ENCODE results near the gene NBPF3. TPM values are rescaled to one million over a fixed set of nuclear protein-coding genes. Genes with fewer than 3 reads are reported as not detected.
A peak's percentile ranks its signal among the peaks of the same experiment; 100 is the strongest.

Gene NBPF3
- total RNA-seq, 1 donor from 2014 or later: 19.4 TPM

GRCh38 chr1:21507511-21508270 lies 67.8 kb downstream of the NBPF3 start:
- Mint-ChIP-seq H3K4me3 (ENCODE audit: low read depth) (no peak overlapping the region), H3K36me3 (ENCODE audit: insufficient read depth) (no peaks in the 10 kb centered on the region), H3K27ac (no peak overlapping the region), H3K4me1 (ENCODE audit: low read depth) (peaks cover 7% of the 10 kb centered on the region), H3K9me3 (ENCODE audit: low read depth) (no peaks in the 10 kb centered on the region), H3K27me3 (peaks cover 46% of the 10 kb centered on the region)
- TF ChIP-seq CTCF (IDR thresholded peaks at IDR 0.05; ENCODE audit: unreplicated experiment): no peak
- DNase-seq (ENCODE audit: low spot score, unreplicated experiment): no peak

- DNase-seq (ENCODE audit: low spot score, unreplicated experiment): peak; percentile 81
Measured at GRCh38 chr1:21508580-21509350, 68.8 kb downstream of the NBPF3 start.

DNA sequence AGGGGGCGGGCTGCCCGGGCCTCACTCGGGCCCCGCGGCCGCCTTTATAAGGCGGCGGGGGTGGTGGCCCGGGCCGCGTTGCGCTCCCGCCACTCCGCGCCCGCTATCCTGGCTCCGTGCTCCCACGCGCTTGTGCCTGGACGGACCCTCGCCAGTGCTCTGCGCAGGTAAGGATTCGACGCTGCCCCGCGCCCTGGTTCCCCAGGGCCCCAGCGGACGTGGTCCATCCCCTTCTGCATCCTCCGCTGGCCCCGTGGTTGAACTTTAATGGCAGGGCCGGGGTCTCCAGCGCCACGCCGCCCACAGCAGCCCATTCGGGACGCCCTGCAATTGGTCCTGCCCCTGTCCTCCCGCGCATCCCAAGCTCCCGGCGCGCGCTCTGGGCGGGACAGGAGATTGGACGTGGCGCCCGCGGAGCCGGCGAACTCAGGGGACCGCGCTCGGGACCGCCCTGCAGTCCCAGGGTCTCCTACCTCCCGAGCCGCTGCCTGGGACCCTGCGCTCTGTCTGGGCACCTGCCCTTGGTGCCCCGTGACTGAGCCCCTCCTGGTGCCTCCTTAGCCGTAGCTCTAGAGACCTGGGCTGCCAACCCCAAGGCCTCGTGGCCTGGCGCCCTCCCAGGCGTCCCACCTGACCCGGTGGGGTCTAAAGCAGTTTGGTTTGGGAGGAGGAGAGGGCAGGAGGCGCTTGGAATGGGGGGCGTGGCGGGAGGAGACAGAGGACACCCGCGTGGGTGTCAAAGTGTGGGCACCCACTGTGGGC lies 69.6 kb downstream of the NBPF3 start, which contains the start of gene ALPL:
ALPL (plus strand) TSS at position 73 of the 762 bp plus-strand sequence. CDS start 44,659 bp downstream, outside the sequence.
- peaks cover 7% of the 10 kb centered on the region for H3K4me1 Mint-ChIP-seq (ENCODE audit: low read depth)
- H3K27ac Mint-ChIP-seq: peak within 1 kb of the TSS; percentile 0
- no peak for TF ChIP-seq CTCF (IDR thresholded peaks at IDR 0.05; ENCODE audit: unreplicated experiment)
- DNase-seq (ENCODE audit: low spot score, unreplicated experiment): no peak
- H3K36me3 Mint-ChIP-seq (ENCODE audit: insufficient read depth): no peaks in the 10 kb centered on the region
- H3K9me3 Mint-ChIP-seq (ENCODE audit: low read depth): no peaks in the 10 kb centered on the region
- H3K4me3 Mint-ChIP-seq (ENCODE audit: low read depth): peak within 1 kb of the TSS; percentile 60
- peaks cover 46% of the 10 kb centered on the region for H3K27me3 Mint-ChIP-seq

More at GRCh38 chr1:21508580-21509350, 68.8 kb downstream of the NBPF3 start:
- Mint-ChIP-seq H3K27ac (peak overlapping the region; percentile 0), H3K9me3 (ENCODE audit: low read depth) (no peaks in the 10 kb centered on the region), H3K36me3 (ENCODE audit: insufficient read depth) (no peaks in the 10 kb centered on the region), H3K4me1 (ENCODE audit: low read depth) (peaks cover 7% of the 10 kb centered on the region), H3K27me3 (peaks cover 46% of the 10 kb centered on the region), H3K4me3 (ENCODE audit: low read depth) (peak overlapping the region; percentile 54)
- TF ChIP-seq CTCF (IDR thresholded peaks at IDR 0.05; ENCODE audit: unreplicated experiment): peak; percentile 66

GRCh38 chr1:21510113-21510493 lies 70.2 kb downstream of the NBPF3 start:
- no peak for TF ChIP-seq CTCF (IDR thresholded peaks at IDR 0.05; ENCODE audit: unreplicated experiment)
- H3K27me3 Mint-ChIP-seq: peaks cover 45% of the 10 kb centered on the region
- no peaks in the 10 kb centered on the region for H3K9me3 Mint-ChIP-seq (ENCODE audit: low read depth)
- no peak for DNase-seq (ENCODE audit: low spot score, unreplicated experiment)
- peaks cover 7% of the 10 kb centered on the region for H3K4me1 Mint-ChIP-seq (ENCODE audit: low read depth)
- H3K4me3 Mint-ChIP-seq (ENCODE audit: low read depth): peak overlapping the region; percentile 60
- no peak overlapping the region for H3K27ac Mint-ChIP-seq
- no peaks in the 10 kb centered on the region for H3K36me3 Mint-ChIP-seq (ENCODE audit: insufficient read depth)
